Effector CD8-positive, alpha-beta T cell (primary cell): ENCODE measurements around the gene MR1.

ENCODE experiments used
- DNase-seq: peaks from one replicate; lab custom pipeline; 2025; lab: John Stamatoyannopoulos, UW
- total RNA-seq, 4 experiments: gene quantifications; one replicate each; lab custom pipeline; 2026; lab: John Stamatoyannopoulos, UW

The MR1 gene
- 41.1 to 76.8 (median 63.6) reads per million in 4 experiments for total RNA-seq

GRCh38 chr1:181033799-181034451, at the start of gene MR1:
MR1 (plus strand) TSS chr1:181033983; CDS start chr1:181034008, 25 bp downstream.
- DNase-seq: no peak

DNA sequence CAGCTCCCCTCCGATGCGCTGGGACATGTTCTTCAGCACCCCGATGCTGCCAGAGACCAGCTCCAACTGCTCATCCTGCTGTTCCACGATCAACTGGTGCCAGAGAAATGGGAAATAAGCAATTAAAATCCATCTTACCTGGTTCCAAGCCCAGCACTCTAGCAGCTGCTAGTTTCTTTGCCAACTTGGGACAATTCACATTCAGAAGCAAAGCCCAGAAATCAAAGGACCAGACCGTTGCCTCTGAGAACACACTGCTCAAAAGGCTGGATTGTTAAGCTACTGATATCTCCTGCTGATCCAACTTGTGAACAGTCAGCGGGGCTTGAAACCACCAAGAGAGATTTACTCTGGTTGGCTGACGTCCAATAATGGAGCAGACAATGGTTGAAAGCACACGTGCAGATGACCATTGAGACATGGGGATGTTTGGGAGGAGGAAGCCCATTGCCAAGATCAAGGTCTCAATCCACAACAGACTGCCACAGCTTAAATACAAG, 45.5 kb upstream of the MR1 start:
- DNase-seq: no peak

DNA sequence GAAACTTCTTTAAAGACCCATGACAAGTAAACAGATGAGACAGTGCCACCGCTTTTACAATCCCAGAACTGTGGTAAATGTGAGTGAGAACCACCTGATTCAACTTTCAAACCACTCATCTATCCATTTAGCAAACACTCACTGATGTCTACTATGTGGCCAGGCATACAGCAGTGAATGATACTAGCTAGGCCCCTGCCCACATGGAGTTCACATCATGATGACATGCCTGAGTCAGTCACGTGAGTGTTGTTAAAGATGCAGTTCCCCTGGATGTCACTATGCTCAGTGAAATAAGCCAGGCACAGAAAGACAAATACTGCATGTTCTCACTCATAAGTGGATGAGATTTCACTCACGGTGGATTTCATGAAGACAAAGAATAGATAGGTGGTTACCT, 39.5 kb upstream of the MR1 start:
- no peak for DNase-seq

GRCh38 chr1:180997843-180998504, 35.8 kb upstream of the MR1 start:
- no peak for DNase-seq

- no peak for DNase-seq
These were observed 32.5 kb upstream of the MR1 start for GRCh38 chr1:181001091-181001780.

- DNase-seq: no peak
These were observed 31.1 kb upstream of the MR1 start for GRCh38 chr1:181002582-181003172.

- no peak for DNase-seq
These were observed 23.0 kb upstream of the MR1 start for GRCh38 chr1:181010789-181011188.

DNA sequence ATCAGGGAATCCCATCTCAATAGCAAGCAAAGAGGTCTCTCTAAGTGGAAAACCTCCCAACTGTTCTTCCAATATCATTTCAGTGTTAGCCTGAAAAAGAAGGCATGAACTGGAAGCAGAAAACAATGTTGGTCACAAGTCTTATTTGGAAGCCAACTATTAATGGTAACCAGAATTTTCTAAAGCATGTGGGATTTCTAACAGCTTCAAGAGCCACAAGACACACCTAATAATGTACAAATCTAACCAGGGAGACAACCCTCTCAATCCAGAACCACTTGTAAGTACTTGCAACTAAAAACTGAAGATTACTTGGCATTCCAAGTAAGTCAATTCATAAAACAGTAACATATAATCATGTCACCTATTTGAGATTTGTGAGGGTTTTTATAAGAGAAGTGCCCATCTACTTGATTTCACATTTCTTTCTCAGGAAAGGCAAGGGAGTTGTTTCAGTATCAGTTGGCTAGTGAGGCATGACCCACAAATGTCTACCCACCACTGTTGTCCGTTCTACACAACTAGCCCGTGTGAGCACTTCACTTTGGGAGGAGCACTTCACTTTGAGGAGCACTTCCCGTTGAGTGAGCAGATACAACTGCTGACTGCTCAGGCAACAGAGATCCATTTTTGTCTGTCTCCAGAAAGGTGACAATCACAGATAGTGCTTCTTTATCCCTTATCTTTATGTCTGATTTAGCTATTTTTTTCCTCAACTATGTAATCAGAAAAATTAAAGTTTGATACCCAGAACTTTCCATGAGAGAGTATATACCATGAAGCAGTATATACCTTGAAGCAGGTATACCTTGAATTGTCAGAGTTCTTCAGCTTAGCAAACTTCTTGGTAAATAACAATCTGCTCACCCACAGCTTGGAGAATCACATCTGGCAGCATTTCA, 22.2 kb upstream of the MR1 start:
- DNase-seq: no peak

- DNase-seq: no peak
These were observed 21.5 kb upstream of the MR1 start for GRCh38 chr1:181012203-181012745.

DNA sequence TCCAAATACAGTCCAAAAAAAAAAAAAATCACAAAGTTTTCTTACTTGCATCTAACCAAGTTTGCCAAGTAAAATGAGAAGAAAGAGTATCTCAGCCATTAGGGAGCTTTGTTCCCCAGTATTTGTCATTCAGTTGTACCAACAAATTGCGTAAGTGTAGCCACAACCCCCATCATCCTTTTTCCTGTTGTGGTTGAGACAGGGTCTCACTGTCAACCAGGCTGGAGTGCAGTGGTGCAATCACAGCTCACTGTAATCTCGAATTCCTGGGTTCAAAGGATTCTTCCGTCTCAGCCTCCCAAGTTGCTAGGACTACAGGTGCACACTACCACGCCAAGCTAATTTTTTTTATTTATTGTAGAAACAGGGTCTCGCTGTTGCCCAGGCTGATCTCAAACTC, 20.6 kb upstream of the MR1 start:
- no peak for DNase-seq

DNA sequence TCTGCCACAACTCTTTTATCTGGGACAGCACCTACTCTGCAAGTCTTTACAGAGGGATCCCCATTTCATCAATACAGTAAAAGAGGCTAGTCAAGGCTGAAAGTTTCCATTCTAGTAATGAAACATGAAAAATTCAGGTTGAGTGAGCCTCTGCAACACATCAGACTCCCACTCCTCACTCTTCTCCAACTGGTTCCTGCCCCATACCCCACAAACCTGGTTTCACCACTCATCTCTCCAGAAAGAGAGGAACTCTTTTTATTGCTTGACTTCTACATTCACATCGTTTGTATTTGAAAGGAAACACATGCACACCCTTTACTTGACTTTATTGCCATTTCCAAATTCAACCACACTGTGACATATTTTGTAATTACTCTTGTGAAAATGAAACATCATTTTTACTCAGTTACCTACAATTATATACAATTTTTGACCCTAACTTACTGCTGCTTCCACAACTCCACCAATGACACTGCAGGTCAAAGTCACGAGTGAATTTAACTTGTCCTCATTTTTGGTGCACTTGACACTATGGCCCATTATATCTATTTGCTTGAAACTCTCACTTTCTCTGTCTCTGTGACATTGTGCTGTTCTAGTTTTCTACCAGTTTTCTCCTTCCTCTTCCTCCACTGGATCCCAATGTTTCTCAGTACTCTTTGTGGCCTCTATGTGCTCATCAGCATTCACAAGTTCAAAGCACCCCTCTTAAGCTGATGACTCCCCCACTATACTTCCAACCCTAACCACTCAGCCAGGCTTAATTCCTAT, 19.1 kb upstream of the MR1 start:
- no peak for DNase-seq

DNA sequence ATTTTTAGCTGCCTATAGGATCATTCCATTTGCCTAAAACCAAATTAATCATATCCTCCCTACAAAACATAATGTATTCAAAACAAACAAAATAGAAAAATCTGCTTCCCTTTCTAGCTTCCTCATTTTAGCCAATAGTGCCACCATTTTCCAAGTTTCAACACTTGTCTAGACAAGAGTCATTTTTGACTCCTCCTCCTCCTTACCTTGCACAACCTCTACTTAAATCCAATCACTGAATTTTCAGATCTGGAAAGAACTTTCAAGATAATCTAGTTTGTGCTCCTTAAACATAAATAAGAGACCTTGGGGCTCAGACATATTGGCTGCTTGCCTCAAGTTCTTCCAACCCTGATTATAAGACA, 18.6 kb upstream of the MR1 start:
- DNase-seq: no peak

- no peak for DNase-seq
These were observed 17.2 kb upstream of the MR1 start for GRCh38 chr1:181016563-181016962.

DNA sequence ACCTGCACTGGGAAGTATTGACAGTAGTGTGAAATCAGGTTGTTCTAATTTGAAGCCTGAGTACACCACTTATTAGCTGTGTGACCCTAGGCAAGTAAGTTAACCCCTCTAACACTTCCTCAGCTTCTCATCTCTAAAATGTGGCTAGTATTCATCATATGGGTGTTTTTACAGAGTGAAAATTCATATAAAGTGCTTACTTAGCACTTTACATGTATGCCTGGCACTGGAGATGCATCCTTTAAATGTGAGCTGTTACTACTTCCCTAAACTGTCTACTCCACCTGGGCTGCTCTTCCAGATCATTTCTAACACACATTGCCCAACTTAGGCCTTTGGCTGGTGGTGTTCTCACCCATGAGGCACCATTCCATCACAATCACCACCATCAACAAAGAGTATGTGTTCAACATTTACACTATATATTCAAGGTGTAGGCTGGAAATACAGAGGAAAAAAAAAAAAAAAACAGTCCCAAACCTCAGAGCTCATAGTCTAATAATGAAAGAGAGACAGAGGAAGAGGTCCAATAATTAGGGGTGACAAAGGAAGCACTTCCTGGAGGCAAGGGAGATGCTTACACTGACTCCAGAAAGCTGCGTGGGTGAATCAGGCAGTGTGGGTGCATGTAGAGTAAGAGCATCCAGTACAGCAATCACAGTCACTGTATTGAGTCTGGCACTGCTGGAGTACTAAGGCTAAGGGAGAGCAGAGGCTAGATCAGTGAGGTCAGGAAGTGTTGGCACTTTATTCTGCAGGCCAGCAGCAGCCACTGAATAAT, 14.7 kb upstream of the MR1 start:
- no peak for DNase-seq

GRCh38 chr1:181021159-181021558, 12.6 kb upstream of the MR1 start:
- no peak for DNase-seq

DNA sequence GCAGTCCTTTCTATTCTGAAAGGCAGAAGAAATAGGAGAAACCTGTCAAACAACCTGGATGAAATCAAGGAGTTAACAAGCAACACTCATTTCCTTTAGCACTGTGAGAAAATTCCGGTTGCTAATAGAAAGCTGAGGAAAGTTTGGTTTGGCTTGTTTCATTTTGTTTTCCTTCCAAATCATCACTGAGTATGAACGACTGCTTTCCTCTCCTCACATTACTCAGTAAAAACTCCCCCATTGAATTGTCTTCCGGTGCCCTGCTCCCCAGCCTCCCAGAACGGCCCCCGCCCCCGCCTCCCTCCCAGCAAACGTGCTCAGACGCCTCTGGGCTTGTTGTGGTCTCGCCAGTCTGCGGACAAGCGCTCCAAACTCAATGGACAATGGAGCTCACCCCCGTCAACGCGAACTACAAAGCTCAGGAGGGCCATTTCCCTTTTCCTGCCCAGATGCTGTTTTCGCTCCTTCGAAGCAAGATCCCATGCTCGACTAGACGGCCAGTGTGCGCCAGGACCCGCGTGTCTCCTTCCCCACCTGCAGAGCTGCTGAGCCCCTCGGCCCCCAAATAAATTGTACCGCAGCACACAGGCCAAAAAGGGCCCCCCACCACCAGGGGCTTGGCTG, 11.9 kb upstream of the MR1 start:
- peak; percentile 32 for DNase-seq

DNA sequence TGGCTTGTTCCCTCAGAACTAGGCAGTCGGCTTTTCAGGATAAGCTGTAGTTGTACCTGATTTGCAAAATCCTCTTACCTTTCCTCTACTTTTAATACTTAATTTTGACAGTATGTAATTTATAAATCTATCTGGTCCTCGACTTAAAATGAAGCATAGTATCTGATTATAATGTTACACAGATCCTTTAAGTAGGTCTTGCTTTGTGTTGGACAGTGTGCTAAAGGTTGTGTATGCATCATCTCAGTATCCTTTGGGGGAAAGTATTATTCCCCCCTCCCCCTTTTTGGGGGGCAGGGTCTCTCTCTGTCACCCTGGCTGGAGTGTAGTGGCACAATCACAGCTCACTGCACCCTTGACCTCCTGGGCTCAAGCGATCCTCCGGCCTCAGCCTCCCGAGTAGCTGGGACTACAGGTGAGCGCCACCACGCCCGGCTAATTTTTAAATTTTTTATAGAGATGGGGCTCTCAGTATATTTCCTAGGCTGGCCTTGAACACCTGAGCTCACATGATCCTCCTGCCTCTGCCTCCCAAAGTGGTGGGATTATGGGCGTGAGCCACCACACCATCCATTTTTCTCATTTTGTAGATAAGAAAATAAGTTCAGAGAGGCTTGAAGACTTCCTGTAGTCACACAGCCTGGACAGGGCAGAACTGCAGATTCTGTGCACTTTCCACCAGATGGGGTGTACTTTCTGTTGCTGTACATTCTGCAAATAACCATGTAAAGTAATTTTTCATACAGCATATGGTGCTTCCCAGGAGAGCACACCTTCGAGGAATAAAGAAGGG, 10.3 kb upstream of the MR1 start:
- no peak for DNase-seq

DNA sequence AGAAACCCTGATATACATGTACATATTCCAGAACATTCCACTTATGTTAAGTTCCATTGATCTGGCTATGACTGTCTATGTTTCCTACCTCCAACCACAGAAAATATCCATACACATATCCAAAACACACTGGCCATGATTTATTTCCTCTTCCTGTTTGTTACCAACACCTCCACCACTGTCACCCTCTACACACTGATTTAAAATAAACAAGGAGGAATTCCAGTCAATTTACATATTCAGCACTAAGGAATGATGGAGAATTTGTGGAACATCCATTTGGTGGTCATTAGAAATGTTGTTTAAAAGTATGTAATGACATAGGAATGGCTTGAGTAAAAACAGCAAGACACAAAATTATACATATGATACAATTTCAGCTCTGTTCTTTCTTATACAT, 5.6 kb upstream of the MR1 start:
- no peak for DNase-seq
